NCI-H187 treated with DMSO at 0.1 percent for 48 hours (cell line): ENCODE measurements around the gene JAKMIP2.
"Not testable (repeated sequence)": the region's sequence is repeated elsewhere in the genome, so short reads cannot be mapped to it uniquely, and the experiment has no call there.

Source experiments
- DNase-seq: peaks from one replicate; lab custom pipeline; 2025; lab: John Stamatoyannopoulos, UW

Gene JAKMIP2

DNA sequence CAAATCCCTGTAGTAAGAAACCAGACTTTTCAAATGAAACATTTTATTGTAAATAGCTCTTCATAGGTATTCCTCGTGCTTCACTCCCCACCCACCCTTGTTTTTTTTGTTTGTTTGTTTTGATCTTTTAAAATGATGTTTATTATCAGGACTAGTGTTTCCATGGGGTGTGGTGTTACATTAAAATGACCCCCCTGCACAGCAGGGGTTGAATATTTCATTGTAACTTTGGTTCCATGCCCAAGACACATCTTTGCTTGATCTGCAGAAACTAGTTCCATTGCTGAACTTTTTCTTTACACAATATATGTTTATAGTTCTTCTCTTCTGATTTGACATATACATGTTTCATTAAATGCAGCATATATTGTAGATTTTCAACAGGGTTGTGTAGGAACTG lies 191.4 kb downstream of the JAKMIP2 start:
- DNase-seq: no peak

DNA sequence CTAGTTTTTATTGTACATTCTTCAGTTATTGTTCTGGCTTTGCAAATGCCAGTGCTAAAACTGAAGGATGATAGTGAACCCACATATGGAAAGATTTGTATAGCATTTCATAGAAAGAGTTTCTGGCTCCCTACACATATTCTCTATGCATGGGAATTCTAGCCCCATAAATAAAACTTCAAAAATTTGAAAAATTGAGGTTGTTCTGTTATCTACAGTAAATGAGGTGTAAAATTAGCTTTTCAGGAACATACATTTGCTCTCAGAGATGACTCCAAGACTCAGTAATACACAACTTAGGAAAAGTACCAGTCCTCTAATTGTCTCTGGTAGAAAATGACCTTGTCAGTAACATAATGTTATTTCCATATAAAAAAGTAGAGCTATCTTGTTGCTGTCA lies 192.4 kb downstream of the JAKMIP2 start:
- no peak for DNase-seq

DNA sequence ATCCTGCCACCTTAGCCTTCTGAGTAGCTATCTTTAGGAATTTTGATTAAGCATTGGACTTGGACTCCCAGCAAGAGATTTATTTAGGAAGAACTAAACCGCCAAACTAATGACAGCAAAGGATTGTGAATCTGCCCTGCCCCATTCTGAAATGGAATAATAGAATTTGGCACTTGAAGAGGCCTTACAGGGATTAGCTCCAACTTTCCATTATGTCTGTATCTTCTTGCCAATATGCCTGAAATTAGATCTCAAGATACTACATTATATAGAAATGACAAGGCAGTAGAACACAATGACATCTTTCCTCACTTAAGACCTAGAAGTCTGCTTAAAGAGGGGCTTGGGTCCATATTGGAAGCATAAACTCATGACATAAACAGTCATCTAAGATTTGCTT lies 195.7 kb downstream of the JAKMIP2 start:
- DNase-seq: no peak

DNA sequence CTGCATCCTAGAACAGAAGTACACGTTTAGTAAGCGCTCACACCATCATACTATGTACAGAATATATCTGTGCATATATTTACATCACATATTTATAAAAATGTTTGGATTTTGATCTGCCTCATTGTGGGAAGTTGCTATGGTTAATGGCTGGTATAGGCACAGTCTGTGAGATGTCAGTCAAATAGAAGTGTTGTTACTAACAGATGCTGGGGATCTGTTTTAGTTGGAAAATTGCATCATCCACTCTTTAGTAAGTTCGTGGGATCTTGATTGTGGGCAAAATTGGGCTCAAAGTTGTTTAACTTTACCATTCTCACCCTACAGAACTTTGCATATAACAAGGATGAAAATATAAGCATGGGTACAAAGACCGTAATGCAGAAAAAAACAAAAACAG lies 196.3 kb downstream of the JAKMIP2 start:
- no peak for DNase-seq

DNA sequence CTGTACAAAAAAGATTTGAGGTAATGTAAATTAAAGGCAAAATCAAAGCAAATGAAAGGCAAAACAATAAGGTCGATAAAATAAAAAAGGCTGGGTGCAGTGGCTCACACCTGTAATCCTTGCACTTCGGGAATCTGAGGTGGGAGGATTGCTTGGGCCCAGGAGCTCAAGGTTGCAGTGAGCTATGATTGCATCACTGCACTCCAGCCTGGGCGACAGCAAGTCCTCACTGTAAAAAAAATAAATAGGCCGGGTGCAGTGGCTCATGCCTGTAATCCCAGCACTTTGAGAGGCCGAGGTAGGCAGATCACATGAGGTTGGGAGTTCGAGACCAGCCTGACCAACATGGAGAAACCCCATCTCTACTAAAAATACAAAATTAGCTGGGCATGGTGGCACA lies 200.3 kb downstream of the JAKMIP2 start:
- DNase-seq: not testable (repeated sequence)

DNA sequence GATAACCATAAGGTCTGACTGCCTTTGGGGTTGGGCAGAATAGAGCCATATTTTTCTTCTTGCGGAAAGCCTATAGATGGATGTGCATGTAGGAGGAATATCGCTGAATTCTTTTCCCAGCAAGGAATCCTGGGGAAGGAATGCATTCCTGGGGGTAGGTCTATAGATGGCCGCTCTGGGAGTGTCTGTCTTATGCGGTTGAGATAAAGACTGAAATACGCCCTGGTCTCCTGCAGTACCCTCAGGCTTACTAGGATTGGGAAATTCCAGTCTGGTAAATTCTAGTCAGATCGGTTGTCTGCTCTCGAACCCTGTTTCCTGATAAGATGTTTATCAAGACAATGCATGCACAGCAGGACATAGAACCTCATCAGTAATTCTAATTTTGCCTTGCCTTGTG lies 202.1 kb downstream of the JAKMIP2 start:
- not testable (repeated sequence) for DNase-seq

DNA sequence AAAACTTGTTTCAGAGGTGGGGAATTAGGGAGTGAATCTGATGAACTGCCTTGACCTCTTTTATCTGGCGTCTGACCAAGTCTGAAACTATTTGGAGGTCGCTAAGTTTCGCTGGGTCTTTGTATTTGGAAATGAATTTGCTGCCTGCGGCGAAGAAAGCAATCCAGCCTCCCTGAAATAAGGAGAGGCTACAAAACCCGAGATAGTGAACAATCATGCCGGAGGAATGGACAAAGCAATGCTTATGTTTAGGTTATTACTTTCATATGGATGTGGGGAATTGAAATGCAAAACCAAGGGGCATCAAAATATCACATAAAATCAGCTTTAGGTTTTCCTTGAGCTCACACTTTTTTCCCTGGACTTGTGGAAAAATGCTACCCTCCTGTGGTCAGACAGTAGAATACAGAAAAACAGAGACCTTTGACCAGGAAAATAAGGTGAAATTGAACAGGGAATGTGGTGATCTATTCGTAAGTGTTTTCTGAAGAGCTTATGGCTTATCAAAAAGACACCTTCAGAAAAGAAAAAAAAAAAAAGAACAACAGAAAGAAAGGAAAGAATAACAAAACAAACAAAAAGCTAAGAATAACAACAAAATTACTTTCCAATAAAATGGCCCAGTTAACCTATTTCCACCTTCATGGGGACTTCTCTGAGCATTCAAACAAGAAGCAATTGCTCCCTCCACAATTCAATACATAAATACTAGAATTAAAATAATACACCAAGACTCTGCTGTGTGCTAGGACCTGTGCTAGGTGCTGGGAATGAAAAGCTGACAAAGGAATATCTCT lies 204.1 kb downstream of the JAKMIP2 start:
- peak; percentile 32 for DNase-seq

DNA sequence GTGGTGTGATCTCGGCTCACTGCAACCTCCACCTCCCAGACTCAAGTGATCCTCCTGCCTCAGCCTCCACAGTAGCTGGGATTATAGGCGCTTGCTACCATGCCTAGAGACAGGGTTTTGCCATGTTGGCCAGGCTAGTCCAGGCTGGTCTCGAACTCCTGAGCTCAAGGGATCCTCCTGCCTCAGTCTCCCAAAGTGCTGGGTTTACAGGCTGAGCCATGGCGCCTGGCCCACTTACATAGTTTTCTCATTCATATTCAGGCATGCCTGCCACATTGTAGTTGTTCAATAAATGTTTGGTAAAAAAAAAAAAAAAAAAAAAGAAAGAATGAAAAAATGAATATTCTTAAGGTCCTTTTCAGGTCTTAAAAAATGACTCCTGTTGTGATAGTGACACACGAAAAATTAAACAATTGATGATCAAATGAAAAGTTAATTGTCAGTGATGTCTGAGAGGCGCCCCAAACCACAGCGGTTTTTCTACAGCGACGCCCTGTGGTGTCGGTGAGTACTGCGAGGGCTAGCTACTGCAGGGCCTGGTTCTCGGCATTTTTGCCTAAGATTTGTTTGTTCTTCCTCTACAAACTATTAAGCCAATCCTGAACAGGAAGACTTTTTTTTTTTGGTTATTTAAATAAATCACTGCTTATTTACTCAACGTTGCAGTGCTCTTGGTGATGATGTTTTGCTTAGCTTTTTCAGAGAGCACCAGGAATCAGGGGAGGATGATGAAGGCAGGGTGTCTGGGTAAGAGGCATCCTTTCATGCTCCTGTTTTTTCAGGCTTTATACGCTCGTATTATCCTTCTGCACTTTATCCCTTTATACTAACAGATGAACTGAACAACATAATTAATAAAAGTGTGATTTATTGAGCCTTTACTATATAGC lies 205.6 kb downstream of the JAKMIP2 start:
- no peak for DNase-seq

DNA sequence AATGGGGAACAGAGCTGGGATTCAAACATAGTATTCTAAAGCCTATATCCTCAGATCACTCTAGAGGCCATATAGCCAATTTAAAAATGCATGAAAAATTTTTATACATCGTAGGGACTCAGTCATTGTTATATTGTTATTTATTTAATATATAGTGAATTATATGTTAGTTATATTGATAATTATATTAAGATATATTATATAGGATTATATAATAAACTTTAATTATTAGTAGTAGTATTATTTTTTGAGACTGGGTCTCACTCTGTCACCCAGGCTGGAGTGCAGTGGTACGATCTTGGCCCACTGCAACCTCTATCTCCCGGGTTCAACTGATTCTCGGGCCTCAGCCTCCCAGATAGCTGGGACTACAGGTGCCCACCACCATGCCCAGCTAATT lies 206.9 kb downstream of the JAKMIP2 start:
- DNase-seq: no peak

DNA sequence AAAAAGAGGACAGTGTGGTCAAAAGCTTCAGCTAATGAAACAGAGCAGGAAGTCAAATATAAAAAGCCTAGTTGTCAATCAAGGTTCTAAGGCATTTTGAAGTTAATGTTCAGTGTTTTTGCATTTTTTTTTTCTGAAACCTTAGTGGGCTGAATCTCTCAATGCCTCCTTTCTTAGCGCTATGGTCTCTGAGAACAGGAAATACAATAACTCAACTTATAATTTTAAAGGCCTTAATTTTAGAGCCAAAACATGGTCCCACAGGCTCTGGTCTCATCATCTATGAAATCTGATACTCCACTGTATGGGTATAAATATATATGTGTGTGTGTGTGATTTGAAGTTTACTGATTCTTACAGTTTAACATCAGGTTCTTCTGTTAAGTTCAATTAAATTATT lies 209.3 kb downstream of the JAKMIP2 start:
- no peak for DNase-seq

DNA sequence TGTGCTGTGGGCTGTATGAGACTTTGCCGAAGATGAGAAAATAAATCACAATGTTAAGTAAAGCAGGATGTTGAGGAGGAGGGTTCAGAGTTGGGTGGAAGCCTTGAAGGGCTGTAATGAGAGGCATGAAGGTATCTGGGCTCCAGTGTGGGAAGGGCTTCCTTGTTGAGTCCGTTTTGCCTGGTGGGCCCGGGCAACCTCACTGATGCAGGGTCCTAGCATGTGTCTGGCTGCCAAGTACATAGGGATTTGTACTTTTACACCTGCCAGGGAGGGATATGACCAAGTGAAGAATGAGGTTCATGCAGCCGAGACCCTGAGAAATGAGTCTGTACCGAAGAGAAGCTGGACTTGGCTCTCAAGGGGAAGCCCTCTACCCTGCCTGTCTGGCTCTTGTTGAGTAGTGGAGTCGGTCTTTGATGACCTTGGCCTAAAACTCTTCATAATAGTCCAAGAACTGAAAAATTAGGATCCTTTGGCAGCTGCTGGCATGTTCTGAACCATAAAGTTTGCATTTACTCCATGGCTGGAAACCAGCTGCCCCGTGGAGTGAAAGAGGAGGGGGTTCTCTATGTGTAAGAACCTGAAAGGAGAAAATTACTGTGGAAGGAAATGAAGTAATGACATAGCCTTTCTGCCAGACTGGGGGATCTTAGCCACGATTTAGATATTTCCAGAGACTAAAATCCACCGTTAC lies 213.7 kb downstream of the JAKMIP2 start:
- DNase-seq: no peak

DNA sequence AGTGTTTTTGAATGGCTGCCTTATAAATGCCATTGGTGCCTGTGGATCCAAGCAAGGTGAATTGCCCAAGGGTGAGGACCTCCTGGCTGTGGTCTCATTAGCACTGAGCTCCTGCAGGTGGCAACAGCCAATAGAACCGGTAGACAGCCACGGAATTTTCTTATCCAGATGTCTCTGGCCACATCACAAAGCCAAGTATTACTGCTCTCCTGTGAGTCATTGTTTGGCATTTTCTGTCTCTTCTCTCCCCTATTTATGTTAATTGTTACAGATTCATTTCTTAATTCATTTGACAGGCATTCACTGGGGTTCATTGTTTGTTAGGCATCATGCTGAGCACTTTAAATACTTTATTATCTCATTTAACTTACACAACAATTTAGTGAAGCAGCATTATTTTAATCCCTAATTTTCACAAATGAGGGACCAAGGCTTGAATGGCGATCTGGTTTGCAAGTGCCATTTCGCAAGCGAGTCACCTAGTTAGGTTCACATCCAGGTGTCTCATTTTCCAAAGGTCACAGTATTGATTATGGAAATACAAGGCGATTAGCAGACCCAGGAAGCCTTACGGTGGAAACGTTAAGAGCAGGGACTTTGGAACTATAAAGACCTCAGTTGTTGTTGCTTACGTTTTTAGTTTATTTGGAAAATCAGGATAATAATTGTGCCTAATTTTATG lies 214.5 kb downstream of the JAKMIP2 start:
- DNase-seq: no peak

DNA sequence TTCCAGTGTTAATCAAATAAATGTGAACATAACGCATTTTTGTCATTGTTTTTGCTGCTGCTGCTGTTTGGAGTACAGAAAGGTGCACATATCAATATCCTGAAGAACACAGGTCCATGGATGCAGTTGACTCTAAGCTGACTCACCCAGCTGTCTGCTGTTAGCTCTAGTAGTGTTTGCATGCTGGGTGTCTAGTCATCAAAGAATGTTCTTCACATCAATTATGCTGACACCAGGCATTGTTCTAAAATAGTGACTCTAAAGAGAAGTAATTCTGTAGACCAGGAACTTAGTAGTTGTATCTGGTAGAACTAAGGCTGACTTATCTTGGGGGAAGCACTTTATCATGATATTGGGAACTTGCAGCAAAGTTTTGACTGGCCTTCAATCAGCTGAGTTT lies 217.0 kb downstream of the JAKMIP2 start:
- no peak for DNase-seq

DNA sequence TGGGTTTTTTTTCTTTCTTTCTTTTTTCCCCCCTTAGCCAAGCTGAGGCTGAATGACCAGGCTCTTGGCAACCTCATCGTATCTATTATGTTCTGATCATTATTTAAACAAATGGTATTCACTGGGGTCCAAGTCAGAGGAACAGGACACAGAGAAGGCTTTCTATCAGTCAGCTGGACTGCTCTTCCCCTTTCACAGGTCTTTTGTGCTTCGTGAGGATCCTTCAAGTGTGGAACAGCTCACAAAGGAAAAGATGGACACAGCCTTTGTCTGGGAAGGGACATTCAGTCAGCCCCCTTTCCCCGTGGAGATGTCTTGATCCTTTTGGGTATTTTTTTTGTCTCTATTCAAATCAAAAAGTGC lies 218.4 kb downstream of the JAKMIP2 start:
- DNase-seq: no peak

DNA sequence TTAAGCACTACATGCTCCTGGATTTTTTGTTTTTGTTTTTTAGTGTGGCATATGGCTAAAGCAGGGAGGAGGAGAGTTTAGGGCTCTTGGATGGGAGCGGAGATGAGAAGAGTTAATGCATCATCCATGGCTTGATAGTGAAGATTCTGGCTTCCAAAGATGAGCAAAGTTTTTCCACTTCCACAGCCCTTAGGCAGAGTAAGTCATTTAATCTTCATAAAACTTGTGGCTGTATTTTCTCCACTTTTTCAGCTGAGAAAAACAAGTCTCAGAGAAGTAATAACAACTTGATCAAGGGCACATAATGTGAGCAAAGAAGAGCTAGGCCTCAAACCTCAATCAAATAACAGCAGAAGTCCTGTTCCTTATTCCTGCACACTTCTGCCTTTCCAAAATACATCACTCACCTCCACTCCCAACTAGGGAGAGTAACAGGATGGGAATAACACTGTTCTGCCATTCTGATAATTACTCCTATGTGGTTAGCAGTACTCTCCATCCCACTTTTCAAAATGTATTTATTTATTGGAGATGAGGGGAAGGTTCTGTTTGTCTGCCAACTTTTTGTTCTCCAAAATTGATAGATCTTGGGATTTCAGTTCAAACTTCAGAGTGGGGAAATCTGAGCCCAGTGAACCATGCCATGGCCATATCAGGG lies 218.9 kb downstream of the JAKMIP2 start:
- no peak for DNase-seq

DNA sequence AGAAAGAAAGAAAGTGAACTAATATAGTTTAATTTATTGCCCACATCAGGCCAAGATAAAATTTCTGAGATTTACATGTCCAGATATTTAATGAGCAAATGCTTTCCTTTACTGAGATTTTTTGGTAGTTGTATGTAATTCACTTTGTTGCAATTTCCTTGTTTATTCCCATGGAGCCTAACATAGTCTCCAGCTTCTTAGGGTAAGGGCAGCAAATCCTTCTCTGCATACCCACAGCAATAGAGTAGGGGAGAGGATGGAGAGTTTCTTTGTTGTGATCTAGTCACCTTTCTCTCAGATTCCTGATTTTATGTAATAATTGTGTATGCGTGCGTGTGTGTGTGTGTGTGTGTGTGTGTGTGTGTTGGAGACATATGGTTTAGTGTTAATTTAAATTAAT lies 221.1 kb downstream of the JAKMIP2 start:
- DNase-seq: no peak

DNA sequence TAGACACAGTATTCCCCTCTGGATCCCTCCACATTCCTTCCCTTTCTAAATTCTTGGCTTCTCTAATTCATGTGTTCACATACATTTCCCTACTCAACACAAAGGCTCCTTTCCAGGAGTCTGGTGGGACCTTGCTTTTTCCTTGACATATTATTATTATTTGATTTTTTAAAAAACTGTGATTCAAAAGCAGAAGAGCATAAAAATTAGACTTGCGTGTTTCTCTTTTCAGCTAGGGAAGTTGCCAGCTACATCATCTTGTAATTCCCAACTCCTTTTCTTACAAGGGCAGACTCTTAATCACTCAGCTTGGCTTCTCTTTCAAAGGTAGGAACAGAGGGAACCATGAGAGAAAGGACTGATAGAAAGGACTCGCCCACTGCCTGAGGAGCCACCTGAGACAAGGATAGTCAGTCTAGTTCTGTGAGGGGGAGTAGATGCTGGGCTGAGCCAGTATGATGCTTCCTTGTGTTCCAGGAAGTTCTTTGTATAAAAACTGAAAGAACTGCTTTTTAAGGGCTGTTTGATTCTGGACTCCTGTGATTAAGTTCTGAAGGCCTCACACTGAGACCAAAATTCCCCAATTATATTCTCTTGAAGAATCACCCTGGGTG lies 221.7 kb downstream of the JAKMIP2 start:
- no peak for DNase-seq

DNA sequence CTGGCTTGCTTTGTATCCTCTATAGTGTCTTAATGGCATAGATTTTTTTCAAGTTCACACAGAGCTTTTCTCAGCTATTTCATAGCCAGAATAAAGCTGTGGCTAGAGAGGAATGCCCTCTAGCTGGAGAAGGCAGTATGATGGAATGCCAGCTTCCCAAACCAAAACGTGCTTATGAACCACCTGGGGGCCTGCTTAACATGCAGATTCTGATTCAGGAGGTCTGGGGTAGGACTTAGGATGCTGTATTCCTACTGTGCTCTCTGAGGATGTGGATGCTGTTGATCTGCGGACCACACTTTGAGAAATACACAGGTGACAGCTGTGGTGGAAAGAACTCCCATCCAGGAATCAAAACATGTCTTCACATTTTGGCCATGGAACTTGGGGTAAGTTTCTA lies 222.8 kb downstream of the JAKMIP2 start:
- DNase-seq: no peak

DNA sequence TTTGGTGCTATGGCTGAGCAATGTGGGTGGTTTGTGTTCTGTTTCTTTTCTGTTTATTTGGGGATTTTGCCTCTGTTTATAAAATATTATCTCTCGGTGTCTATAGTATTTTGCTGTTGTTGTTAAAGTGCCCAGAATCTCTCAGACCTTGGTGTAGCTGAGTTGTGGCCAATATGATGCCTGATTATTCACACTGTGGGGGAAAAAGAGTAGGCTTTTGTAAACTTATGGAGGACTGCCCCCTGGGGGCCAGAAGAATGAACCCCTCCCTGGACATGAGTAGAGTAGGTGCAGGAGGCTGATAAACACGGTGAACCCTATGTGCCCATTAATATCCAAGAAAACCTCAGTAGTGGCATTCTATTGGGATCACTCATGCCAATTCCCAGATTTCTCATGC lies 223.7 kb downstream of the JAKMIP2 start:
- no peak for DNase-seq

DNA sequence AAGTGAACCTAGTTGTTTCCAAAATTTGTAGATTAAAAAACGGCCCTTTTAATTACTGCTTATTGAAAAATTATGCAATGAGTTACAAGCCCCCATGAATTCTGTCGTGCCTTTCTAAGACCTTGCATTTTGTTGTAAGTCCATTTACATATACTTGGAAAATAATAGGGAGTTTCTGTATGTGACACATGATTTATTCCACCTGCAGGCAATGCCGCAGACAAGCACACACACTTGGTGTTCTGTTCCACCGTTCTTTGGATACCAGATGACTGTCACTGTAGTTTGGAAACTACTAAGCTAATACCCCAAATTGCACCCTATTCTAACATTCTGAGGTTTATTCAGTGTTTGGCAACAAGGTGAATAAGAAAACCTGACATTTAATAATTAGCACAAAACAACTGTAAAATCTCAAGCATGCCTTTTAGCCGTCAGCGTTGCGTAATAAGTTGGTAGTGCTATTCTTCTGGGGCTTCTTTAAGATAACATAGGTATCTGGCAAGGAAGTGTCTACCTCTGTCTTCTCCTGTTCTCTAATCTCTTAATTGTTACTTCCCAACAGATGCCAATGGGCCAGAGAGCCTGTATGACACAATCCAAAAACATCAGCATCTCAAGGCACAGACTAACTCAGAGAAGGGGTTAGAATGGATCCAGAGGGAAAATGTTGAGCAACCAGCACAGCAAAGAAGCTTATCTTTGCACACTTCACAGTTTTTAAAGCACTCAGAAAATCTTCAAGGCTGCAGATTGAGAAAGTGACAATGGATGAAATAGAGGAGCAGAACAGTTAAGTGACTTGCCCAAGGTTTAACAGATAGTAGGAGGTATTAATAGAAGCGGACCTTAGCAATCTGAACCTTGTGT lies 224.4 kb downstream of the JAKMIP2 start:
- DNase-seq: no peak
